NCI-H2196 (cell line): ENCODE data around the gene PAN2.

Source experiments
- DNase-seq: peaks from one replicate; lab custom pipeline; 2025; ENCODE audit not compliant: unreplicated experiment; lab: John Stamatoyannopoulos, UW

The PAN2 gene, protein sequence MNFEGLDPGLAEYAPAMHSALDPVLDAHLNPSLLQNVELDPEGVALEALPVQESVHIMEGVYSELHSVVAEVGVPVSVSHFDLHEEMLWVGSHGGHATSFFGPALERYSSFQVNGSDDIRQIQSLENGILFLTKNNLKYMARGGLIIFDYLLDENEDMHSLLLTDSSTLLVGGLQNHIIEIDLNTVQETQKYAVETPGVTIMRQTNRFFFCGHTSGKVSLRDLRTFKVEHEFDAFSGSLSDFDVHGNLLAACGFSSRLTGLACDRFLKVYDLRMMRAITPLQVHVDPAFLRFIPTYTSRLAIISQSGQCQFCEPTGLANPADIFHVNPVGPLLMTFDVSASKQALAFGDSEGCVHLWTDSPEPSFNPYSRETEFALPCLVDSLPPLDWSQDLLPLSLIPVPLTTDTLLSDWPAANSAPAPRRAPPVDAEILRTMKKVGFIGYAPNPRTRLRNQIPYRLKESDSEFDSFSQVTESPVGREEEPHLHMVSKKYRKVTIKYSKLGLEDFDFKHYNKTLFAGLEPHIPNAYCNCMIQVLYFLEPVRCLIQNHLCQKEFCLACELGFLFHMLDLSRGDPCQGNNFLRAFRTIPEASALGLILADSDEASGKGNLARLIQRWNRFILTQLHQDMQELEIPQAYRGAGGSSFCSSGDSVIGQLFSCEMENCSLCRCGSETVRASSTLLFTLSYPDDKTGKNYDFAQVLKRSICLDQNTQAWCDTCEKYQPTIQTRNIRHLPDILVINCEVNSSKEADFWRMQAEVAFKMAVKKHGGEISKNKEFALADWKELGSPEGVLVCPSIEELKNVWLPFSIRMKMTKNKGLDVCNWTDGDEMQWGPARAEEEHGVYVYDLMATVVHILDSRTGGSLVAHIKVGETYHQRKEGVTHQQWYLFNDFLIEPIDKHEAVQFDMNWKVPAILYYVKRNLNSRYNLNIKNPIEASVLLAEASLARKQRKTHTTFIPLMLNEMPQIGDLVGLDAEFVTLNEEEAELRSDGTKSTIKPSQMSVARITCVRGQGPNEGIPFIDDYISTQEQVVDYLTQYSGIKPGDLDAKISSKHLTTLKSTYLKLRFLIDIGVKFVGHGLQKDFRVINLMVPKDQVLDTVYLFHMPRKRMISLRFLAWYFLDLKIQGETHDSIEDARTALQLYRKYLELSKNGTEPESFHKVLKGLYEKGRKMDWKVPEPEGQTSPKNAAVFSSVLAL

GRCh38 chr12:56333679-56334489 lies at the start of gene PAN2:
Gene PAN2 (minus strand): TSS chr12:56334000. CDS start chr12:56333094, 906 bp downstream.
- peak; percentile 97 for DNase-seq

DNA sequence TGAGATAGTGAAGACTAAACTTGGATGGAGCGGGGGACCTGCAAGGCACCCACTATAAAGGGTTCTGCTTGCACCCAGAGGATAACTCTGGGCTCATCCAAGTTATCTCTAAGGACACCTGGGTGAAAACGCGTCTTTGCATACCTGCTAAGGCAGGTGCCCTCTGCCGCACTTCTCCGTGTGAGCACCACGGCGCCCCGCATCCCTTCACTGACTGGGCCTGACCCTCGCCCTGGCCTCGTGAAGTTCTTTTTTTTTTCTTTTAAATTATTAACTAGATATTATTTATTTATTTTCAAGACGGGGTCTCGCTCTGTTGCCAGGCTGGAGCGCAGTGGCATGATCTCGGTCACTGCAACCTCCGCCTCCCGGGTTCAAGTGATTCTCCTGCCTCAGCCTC lies 48.8 kb upstream of the PAN2 start:
- DNase-seq: no peak

- DNase-seq: no peak
Observed at GRCh38 chr12:56377989-56378316, 44.2 kb upstream of the PAN2 start.

- DNase-seq: no peak
Observed at GRCh38 chr12:56377310-56377988, 43.6 kb upstream of the PAN2 start.

DNA sequence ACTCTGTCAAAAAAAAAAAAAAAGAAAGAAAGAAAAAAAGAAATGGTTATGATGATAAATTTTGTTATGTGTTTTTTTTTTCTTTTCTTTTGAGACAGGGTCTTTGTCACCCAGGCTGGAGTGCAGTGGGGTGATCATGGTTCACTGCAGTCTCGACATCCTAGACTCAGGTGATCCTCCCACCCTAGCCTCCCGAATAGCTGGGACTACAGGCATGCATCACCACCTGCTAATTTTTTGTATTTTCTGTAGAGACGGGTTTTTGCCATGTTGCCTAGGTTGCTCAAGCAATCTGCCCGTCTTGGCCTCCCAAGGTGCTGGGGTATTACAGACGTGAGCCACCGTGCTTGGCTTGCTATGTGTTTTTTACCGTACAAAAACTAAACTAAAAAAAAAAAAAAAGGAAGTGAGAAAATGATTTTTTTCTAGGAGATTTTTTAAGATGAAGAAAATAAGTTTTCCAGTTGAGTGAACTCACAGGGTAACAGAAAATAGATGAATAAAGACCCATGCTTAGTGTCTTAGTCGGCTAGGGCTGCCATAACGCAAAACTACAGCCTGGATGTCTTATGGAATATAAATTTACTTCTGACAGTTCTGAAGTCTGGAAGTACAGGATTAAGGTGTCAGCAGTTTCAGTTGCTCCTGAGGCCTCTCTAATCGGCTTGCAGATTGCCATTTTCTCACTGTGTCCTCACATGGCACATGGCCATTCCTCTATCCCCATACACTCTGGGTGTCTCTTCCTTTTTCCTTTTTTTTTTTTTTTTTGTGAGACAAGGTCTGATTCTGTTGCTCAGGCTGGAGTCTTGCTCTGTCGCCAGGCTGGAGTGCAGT lies 42.0 kb upstream of the PAN2 start:
- DNase-seq: no peak

DNA sequence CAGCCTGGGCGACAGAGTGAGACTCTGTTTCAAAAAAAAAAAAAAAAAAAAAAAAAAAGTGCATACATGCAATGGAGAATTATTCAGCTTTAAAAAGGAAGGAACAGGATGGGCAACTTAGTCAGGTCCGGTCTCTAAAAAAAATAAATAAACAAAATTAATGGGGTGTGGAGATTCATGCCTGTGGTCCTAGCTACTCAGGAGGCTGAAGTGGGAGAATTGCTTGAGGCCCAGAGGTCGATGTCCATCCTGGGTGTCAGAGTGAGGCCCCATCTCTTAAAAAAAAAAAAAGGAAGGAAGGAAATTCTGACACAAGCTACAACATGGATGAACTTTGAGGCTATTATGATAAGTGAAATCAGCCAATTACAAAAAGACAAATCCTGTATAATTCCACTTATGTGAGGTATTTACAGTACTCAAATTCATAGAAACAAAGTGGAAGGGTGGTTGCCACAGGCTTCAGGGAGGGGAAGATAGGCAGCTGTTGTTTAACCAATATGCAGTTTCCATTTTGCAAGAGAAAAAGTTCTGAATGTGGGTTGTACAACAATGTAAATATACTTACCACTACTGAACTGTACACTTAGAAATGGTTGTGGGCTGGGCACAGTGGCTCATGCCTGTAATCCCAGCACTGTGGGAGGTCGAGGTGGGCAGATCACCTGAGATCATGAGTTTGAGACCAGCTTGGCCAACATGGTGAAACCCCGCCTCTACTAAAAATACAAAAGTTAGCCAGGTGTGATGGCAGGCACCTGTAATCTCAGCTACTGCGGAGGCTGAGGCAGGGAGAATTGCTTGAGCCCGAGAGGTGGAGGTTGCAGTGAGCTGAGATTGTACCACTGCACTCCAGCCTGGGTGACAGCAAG lies 41.2 kb upstream of the PAN2 start:
- no peak for DNase-seq

GRCh38 chr12:56373515-56373914 lies 39.7 kb upstream of the PAN2 start:
- DNase-seq: no peak

DNA sequence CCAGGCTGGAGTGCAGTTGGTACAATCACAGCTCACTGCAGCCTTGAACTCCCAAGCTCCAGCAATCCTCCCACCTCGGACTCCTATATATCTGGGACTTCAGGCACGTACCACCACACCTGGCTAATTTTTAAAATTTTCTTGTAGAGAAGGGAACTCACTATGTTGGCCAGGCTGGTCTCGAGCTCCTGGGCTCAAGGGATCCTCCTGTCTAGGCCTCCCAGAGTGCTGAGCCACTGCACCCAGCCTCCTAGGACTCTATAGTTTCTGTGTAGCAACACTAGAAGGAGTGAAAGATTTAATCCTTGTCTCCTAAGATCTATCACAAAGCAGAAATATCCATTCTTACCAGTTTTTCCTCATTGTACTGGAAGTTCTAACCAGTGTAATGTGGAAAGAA lies 33.1 kb upstream of the PAN2 start:
- no peak for DNase-seq

DNA sequence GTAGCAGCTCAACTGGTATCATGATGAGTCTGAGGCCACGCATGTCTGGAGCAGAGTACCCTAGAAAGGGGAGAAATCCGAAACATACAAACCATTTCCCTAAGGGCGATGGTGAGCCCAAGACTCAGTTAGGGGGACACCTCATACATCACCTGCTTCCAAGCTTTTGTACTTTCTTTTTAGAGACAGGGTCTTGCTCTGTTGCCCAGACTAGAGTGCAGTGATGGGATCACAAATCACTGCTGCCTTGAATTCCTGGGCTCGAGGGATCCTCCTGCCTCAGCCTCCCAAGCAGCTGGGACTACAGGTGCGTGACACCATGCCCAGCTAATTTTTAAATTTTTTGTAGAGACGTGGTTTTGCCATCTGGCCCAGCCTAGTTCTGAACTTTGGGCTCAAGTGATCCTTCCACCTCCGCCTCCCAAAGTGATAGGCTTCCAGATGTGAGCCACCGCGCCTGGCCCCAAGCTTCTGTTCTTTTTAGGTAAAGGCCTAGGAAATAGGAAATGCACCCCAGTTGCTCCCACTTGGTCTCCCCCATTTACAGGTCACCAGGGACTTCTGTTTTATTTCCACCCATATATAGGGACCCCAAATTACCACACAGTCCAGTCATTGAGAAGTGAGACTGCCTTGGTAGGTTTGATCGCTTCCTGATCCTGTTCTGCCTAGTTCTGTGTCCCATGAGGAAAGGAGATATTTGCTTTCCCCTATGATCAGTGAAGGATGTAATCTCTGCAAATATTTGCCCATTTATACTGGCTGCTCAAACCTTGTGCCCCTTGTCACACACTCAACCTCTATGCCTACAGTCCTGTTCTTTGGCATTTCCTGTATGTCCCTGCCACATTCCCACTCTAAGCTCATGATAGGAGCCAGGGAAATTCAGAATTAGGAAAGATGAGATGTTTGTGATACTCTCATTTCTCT lies 28.6 kb upstream of the PAN2 start, which contains the start of gene APOF:
TSS of gene APOF (minus strand) at position 728 of the 930 bp plus-strand sequence. CDS start at position 616, 112 bp downstream.
- DNase-seq: no peak

GRCh38 chr12:56361487-56362129 lies 27.8 kb upstream of the PAN2 start:
- DNase-seq: no peak

- DNase-seq: peak; percentile 99
Observed at GRCh38 chr12:56359851-56360767, 26.3 kb upstream of the PAN2 start, which contains the start of gene STAT2. Gene STAT2 (minus strand): TSS chr12:56360107. CDS start chr12:56356571, 3,536 bp downstream.

DNA sequence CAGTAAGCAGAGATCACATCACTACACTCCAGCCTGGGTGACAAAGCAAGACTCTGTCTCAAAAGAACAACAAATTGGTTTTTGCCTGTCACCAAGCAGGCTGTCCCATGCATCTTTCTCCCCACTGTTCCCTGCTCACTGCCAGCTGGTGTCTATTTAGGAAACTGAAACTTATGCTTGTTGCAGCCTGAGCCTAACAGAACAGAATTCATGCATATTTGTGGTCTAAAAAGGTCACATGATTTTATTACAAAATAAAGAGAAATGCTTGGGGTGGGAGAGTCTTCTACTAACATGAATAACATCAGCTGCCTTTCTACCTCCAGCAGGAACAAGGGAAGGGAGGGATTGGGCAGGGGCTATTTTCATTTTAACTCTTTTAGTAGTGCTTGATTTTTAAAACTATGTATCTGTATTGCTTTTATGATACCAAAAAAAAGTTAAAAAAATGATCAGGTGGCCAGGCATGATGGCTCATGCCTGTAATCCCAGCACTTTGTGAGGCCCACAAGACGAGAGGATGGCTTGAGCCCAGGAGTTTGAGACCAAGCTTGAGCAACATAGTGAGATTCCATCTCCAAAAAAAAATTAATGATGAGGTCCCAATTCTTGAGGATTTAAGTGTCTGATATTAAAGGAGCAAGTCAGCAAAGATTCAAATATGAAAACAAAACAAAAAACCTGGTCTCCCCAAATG lies 25.2 kb upstream of the PAN2 start:
- DNase-seq: no peak

DNA sequence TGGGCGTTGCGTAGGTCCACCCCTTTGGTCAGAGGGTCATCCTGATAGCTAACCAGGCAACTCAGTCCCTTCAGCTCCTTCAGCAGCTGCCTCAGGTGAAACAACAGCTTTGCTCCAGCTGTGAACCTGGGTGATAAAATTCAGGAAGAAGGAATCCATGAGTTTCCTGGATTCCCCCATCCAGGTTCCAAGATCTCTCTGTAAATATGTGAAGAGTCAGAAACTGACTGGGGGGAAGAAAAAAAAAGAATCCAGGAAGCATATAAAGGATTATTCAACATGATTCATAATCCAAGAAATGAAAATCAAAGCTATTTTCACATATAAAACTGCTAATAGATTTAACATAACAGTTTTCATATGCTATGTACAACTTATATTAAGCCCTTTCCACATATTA lies 17.5 kb upstream of the PAN2 start:
- DNase-seq: no peak

DNA sequence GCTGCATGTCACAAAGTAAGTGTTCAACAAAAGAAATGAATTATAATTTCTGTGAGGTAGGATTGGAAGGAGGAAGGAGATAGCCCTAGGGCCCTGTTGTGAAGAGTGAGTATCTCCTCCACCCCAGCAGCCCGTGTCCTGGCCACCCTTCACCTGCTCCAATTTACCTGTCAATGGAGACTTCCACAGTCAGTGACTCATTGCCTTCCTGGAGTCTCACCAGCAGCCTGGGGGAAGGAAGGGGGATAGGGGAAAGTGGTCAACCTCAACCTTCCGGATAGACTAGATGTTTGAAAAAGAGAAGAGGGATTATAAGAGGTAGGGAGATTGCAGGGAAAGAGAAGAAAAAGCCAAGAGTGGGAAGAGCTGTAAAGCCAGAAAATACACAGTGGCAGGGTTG lies 16.9 kb upstream of the PAN2 start:
- DNase-seq: no peak

GRCh38 chr12:56348776-56349175 lies 15.0 kb upstream of the PAN2 start:
- DNase-seq: no peak
